ENCODE measurements around the gene LSAMP. TPM values are rescaled to one million over a fixed set of nuclear protein-coding genes. Genes with fewer than 3 reads are reported as not detected.

LSAMP gene
- polyA plus RNA-seq, 1 of the 3 experiments (the other 2 are of a cell fraction), result 6.6 TPM

DNA sequence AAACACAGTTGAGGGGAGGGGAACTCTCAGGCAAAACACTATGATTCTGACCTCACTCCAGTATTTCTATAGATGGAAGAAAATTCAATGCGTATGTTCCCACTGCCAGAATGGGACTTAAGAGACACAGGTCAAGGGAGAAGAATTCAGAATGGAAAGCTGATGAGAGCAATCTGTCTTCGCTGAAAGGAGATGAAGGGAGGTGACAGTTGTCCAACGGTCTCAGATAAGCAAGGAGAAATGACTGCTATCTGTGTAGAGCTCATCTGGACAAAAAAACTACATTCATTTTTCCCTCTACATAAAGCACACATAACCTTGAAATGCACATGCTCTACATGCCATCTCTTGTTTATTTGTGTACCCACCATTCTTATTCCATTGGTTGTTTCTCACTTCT, 405.1 kb downstream of the LSAMP start:
- no peaks in the 10 kb centered on the region for H3K79me2 ChIP-seq (ENCODE audit: insufficient read depth)
- H3K9me2 ChIP-seq, result no peaks in the 10 kb centered on the region
- TF ChIP-seq, protein P1, sequence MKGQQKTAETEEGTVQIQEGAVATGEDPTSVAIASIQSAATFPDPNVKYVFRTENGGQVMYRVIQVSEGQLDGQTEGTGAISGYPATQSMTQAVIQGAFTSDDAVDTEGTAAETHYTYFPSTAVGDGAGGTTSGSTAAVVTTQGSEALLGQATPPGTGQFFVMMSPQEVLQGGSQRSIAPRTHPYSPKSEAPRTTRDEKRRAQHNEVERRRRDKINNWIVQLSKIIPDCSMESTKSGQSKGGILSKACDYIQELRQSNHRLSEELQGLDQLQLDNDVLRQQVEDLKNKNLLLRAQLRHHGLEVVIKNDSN (IDR thresholded peaks at IDR 0.05; ENCODE audit: borderline replicate concordance, low read depth), result no peak
- TF ChIP-seq TEAD4 (IDR thresholded peaks at IDR 0.05; ENCODE audit: borderline replicate concordance, insufficient read depth) (no peak), RCOR1 (IDR thresholded peaks at IDR 0.05; ENCODE audit: low read length) (no peak), EP300 (IDR thresholded peaks at IDR 0.05; ENCODE audit: borderline replicate concordance in 1 of 2, low read depth in 1 of 2, low read length in 1 of 2) (no peak), NRF1 (IDR thresholded peaks at IDR 0.05; ENCODE audit: low read depth, low read length) (no peak), MXI1 (IDR thresholded peaks at IDR 0.05; ENCODE audit: low read depth, low read length) (no peak), GABPA (IDR thresholded peaks at IDR 0.05; ENCODE audit: low read depth) (no peak), FOXM1 (IDR thresholded peaks at IDR 0.05; ENCODE audit: low read depth) (no peak), NFIC (IDR thresholded peaks at IDR 0.05; ENCODE audit: borderline replicate concordance) (no peak), TCF12 (IDR thresholded peaks at IDR 0.05) (no peak)
- TF ChIP-seq, protein P2, sequence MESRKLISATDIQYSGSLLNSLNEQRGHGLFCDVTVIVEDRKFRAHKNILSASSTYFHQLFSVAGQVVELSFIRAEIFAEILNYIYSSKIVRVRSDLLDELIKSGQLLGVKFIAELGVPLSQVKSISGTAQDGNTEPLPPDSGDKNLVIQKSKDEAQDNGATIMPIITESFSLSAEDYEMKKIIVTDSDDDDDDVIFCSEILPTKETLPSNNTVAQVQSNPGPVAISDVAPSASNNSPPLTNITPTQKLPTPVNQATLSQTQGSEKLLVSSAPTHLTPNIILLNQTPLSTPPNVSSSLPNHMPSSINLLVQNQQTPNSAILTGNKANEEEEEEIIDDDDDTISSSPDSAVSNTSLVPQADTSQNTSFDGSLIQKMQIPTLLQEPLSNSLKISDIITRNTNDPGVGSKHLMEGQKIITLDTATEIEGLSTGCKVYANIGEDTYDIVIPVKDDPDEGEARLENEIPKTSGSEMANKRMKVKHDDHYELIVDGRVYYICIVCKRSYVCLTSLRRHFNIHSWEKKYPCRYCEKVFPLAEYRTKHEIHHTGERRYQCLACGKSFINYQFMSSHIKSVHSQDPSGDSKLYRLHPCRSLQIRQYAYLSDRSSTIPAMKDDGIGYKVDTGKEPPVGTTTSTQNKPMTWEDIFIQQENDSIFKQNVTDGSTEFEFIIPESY (IDR thresholded peaks at IDR 0.05; ENCODE audit: borderline replicate concordance, low read depth), result no peak
- TF ChIP-seq, protein P3, sequence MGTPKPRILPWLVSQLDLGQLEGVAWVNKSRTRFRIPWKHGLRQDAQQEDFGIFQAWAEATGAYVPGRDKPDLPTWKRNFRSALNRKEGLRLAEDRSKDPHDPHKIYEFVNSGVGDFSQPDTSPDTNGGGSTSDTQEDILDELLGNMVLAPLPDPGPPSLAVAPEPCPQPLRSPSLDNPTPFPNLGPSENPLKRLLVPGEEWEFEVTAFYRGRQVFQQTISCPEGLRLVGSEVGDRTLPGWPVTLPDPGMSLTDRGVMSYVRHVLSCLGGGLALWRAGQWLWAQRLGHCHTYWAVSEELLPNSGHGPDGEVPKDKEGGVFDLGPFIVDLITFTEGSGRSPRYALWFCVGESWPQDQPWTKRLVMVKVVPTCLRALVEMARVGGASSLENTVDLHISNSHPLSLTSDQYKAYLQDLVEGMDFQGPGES (IDR thresholded peaks at IDR 0.05; ENCODE audit: low read depth, low read length), result no peak
- peaks cover 0 to 2% of the 10 kb centered on the region in 2 experiments; a peak in 2 of 4 replicates for H3K4me1 ChIP-seq (ENCODE audit: control insufficient read depth in 1 of 2, insufficient read depth in 2 of 2, low read depth in 1 of 2, low read length in 1 of 2)
- POLR2A ChIA-PET, result no interaction called here
- no peak overlapping the region for H3K9ac ChIP-seq
- no peaks in the 10 kb centered on the region for H3K27me3 ChIP-seq (ENCODE audit: insufficient read depth)
- H3K4me3 ChIP-seq (ENCODE audit: low read depth in 2 of 2, low read length in 1 of 2), result no peak overlapping the region
- no peaks in the 10 kb centered on the region for H4K20me1 ChIP-seq (ENCODE audit: insufficient read depth)
- no peak overlapping the region for H3K4me2 ChIP-seq
- no peaks in the 10 kb centered on the region for H3F3A ChIP-seq (replicated peaks; ENCODE audit: insufficient read depth)
- DNase-seq, result no peak
- H3K36me3 ChIP-seq (replicated peaks in 1 of 2; ENCODE audit: control insufficient read depth in 1 of 2, insufficient read depth in 2 of 2, low read length in 1 of 2), result no peaks in the 10 kb centered on the region
- WGBS (ENCODE audit: low lambda C conversion rate), result 82% methylated on average over 3 of the region's 3 CpGs
- CTCF ChIA-PET, result no interaction called here
- no peak overlapping the region for H3K27ac ChIP-seq (ENCODE audit: low read depth in 2 of 2, low read length in 1 of 2)
- H2AFZ ChIP-seq (ENCODE audit: low read depth), result no peak overlapping the region
- H3K9me3 ChIP-seq, result no peaks in the 10 kb centered on the region

DNA sequence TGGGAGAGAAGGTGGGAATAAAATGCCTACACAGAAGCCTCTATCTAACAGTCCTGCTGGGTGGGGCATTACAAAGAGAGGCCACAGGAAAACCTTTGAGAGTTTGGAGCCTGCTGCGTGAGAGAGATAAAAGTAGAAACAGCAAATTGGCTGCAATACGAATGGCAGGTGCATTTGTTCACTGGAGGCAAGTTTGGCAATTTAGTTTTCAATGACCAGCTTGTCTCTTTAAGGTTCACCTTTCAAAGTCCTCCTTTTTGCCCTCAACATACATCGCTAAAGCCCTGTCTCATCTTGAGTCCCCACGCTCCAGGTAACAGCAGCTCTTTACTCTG, 405.7 kb downstream of the LSAMP start:
- no peak overlapping the region for H3K4me3 ChIP-seq (ENCODE audit: low read depth in 2 of 2, low read length in 1 of 2)
- DNase-seq, result no peak
- H3F3A ChIP-seq (replicated peaks; ENCODE audit: insufficient read depth), result no peaks in the 10 kb centered on the region
- H3K4me2 ChIP-seq, result no peak overlapping the region
- ChIA-PET CTCF (no interaction called here), POLR2A (no interaction called here)
- no peaks in the 10 kb centered on the region for H3K27me3 ChIP-seq (ENCODE audit: insufficient read depth)
- no peaks in the 10 kb centered on the region for H3K36me3 ChIP-seq (replicated peaks in 1 of 2; ENCODE audit: control insufficient read depth in 1 of 2, insufficient read depth in 2 of 2, low read length in 1 of 2)
- H2AFZ ChIP-seq (ENCODE audit: low read depth), result no peak overlapping the region
- no peak for TF ChIP-seq FOXM1 (IDR thresholded peaks at IDR 0.05; ENCODE audit: low read depth)
- no peak for TF ChIP-seq FOSL2 (IDR thresholded peaks at IDR 0.05; ENCODE audit: borderline replicate concordance, low read depth)
- H3K9ac ChIP-seq, result no peak overlapping the region
- H3K79me2 ChIP-seq (ENCODE audit: insufficient read depth), result no peaks in the 10 kb centered on the region
- H3K9me3 ChIP-seq, result no peaks in the 10 kb centered on the region
- H3K4me1 ChIP-seq (ENCODE audit: control insufficient read depth in 1 of 2, insufficient read depth in 2 of 2, low read depth in 1 of 2, low read length in 1 of 2), result peaks cover 0 to 1% of the 10 kb centered on the region in 2 experiments; a peak in 3 of 4 replicates
- H4K20me1 ChIP-seq (ENCODE audit: insufficient read depth), result no peaks in the 10 kb centered on the region
- WGBS (ENCODE audit: low lambda C conversion rate), result 93% methylated on average over 4 of the region's 4 CpGs
- H3K9me2 ChIP-seq, result no peaks in the 10 kb centered on the region
- no peak overlapping the region for H3K27ac ChIP-seq (ENCODE audit: low read depth in 2 of 2, low read length in 1 of 2)

Data from SK-N-SH (cell line).